Transverse colon (tissue), 4 donors: Measurements from ENCODE around the gene PRODH2. TPM values are rescaled to one million over a fixed set of nuclear protein-coding genes. Genes with fewer than 3 reads are reported as not detected.

Experiments
- DNase-seq: peaks from one replicate; pipeline ENCODE4 v3.0.0-alpha.2; 2019
- H3K27ac ChIP-seq, 4 donors: fragments of 200-600 bp; sonication (generic); 2 replicates each; pipeline ENCODE4 v1.5.1; 2016 to 2018; ENCODE audit warnings: inconsistent platforms in 4 of 4
- H3K27me3 ChIP-seq: fragments of 200-600 bp; sonication (generic); 2 replicates; pipeline ENCODE4 v1.5.1; 2017; ENCODE audit warnings: inconsistent platforms
- H3K36me3 ChIP-seq, 4 donors: fragments of 200-600 bp; sonication (generic); 2 replicates each; pipeline ENCODE4 v1.5.1; 2017 to 2019; ENCODE audit warnings: inconsistent platforms in 4 of 4
- H3K4me1 ChIP-seq, 4 donors: fragments of 200-600 bp; sonication (generic); 2 replicates each; pipeline ENCODE4 v1.5.1; 2017 to 2020; ENCODE audit warnings: inconsistent platforms in 4 of 4
- H3K4me3 ChIP-seq, 4 donors: fragments of 200-600 bp; sonication (generic); 1 replicate in 1 of 4; 2 replicates in 3 of 4; pipeline versions ENCODE4 v1.5.1 to v1.6.1; 2017 to 2019; ENCODE audit warnings: inconsistent platforms in 4 of 4
- H3K9me3 ChIP-seq, 2 donors: fragments of 200-600 bp; sonication (generic); 2 replicates each; pipeline ENCODE4 v1.5.1; 2017 to 2019; ENCODE audit warnings: inconsistent platforms in 2 of 2
- EP300 ChIP-seq: sonication (generic); formaldehyde crosslinking; IDR thresholded peaks from one replicate; pipeline ENCODE4 v1.6.1; 2017; ENCODE audit warnings: antibody characterized with exemption, low read depth
- POLR2A ChIP-seq: fragments of 450-650 bp; IDR thresholded peaks from one replicate; pipeline ENCODE4 v1.6.1; 2016; ENCODE audit warnings: antibody characterized with exemption, mild to moderate bottlenecking, moderate library complexity
- POLR2AphosphoS5 ChIP-seq, 3 donors: sonication (generic); formaldehyde crosslinking; IDR thresholded peaks; one replicate each; pipeline ENCODE4 v1.6.1; 2016; ENCODE audit warnings: antibody characterized with exemption in 3 of 3
- whole genome bisulfite sequencing, 2 donors: methylation state at CpG; one replicate each; pipeline ENCODE4 v1.1.5; 2018; ENCODE audit warnings: low coverage in 1 of 2; 5-methylcytosine and 5-hydroxymethylcytosine counted together
- in situ Hi-C, 4 donors: fragments of 200-750 bp; cut with MboI; loops; one replicate each; pipeline versions ENCODE4 v1.15.0 to v1.15.1; 2017; ENCODE audit warnings: low sequenced_read_pairs in 3 of 4, low pct_ligation_motif_present in 1 of 4, low pct_unique_long_range_greater_than_20kb in 1 of 4
- intact Hi-C: fragments of 100-400 bp; cut with DNase I; formaldehyde crosslinking; loops from one replicate; pipeline ENCODE4 v1.15.1; 2023; ENCODE audit warnings: low total_unique reads
- total RNA-seq, 4 donors: library from RNA; depleted of rRNA; stranded (reverse); fragments of >200 nt; gene quantifications; one replicate each; pipeline ENCODE4 v1.1.0, GENCODE V29; 2016
- TF ChIP-seq, protein P1 (sequence below), 5 experiments: fragments of 200-600 bp in 3 of 5; fragments of 450-650 bp in 2 of 5; sonication (generic) in 3 of 5; IDR thresholded peaks; 1 replicate in 2 of 5; 2 replicates in 3 of 5; pipeline ENCODE4 v1.5.1; 2016 to 2017; ENCODE audit warnings: antibody characterized with exemption in 5 of 5, inconsistent platforms in 3 of 5, mild to moderate bottlenecking in 2 of 5, moderate library complexity in 1 of 5

Gene PRODH2
- total RNA-seq, 4 donors from 2014 or later, result not detected

- H3K27ac ChIP-seq, result no peak overlapping the region
- no peaks in the 10 kb centered on the region for H3K4me1 ChIP-seq
- H3K4me3 ChIP-seq, result no peak overlapping the region
- intact Hi-C loops (no loop called here), in situ Hi-C loops (no loop called here)
- H3K36me3 ChIP-seq, result no peaks in the 10 kb centered on the region
- DNase-seq, result no peak
- H3K27me3 ChIP-seq, result peaks cover 20% of the 10 kb centered on the region
- no peak for TF ChIP-seq POLR2A
- no peak for TF ChIP-seq POLR2AphosphoS5 (IDR thresholded peaks at IDR 0.05)
- TF ChIP-seq EP300, result no peak
- TF ChIP-seq, protein P1, sequence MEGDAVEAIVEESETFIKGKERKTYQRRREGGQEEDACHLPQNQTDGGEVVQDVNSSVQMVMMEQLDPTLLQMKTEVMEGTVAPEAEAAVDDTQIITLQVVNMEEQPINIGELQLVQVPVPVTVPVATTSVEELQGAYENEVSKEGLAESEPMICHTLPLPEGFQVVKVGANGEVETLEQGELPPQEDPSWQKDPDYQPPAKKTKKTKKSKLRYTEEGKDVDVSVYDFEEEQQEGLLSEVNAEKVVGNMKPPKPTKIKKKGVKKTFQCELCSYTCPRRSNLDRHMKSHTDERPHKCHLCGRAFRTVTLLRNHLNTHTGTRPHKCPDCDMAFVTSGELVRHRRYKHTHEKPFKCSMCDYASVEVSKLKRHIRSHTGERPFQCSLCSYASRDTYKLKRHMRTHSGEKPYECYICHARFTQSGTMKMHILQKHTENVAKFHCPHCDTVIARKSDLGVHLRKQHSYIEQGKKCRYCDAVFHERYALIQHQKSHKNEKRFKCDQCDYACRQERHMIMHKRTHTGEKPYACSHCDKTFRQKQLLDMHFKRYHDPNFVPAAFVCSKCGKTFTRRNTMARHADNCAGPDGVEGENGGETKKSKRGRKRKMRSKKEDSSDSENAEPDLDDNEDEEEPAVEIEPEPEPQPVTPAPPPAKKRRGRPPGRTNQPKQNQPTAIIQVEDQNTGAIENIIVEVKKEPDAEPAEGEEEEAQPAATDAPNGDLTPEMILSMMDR (IDR thresholded peaks at IDR 0.05), result no peak
- no peaks in the 10 kb centered on the region for H3K9me3 ChIP-seq
- 82 to 92% methylated on average over 5 to 11 of the region's 11 CpGs for WGBS, 2 donors
Measured at GRCh38 chr19:35813043-35813890, 622 bp upstream of the PRODH2 start.

DNA sequence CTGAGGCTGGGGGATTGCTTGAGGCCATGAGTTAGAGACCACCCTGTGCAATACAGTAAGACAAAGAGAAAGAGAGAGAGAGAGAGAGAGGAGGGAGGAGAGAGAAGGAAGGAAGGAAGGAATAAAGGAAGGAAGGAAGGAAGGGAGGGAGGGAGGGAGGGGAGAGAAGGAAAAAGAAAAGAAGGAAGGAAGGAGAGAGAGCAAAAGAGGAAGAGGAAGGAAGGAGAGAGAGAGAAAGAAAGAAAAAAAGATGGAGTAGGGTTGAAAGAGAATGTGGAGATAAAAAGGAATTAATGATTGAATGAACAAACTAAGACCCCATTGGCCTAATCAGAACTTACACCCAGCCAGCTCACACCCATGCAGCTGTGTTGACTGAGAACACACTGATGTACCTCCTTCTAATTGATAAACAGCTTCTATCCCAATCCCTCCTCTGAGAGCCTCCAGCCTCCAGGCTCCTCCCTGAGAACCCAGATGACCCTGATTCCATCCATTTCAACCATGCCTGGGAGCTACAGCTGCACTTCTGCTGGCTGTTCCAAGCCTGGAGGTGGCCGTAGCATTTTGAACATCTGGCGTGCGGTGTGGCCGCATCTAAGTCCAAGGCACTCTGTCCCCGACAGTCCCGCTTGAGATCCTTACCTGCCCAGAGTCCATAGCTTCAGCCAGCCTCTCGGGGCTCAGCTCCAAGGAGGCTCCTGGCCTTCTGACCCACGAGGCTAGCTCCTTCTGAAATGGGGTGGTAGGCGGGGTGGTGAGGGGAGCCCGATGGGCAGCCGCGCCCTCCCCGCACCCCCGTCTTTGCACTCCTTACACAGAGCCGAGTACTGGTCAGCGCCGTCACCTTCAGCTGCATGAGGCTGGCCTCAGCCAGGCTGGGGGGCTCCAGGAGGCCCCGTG lies 1.1 kb downstream of the PRODH2 start:
- DNase-seq, result no peak
- 40 to 74% methylated on average over 1 to 18 of the region's 18 CpGs for WGBS, 2 donors
- no peaks in the 10 kb centered on the region for H3K9me3 ChIP-seq
- TF ChIP-seq EP300 (no peak), POLR2A (no peak), POLR2AphosphoS5 (IDR thresholded peaks at IDR 0.05) (no peak)
- TF ChIP-seq, protein P1 (IDR thresholded peaks at IDR 0.05), result no peak
- intact Hi-C loops, result no loop called here
- H3K36me3 ChIP-seq, result no peaks in the 10 kb centered on the region
- no peak overlapping the region for H3K27ac ChIP-seq
- in situ Hi-C loops, result no loop called here
- no peak overlapping the region for H3K4me3 ChIP-seq
- peaks cover 10% of the 10 kb centered on the region for H3K27me3 ChIP-seq
- H3K4me1 ChIP-seq, result no peaks in the 10 kb centered on the region

DNA sequence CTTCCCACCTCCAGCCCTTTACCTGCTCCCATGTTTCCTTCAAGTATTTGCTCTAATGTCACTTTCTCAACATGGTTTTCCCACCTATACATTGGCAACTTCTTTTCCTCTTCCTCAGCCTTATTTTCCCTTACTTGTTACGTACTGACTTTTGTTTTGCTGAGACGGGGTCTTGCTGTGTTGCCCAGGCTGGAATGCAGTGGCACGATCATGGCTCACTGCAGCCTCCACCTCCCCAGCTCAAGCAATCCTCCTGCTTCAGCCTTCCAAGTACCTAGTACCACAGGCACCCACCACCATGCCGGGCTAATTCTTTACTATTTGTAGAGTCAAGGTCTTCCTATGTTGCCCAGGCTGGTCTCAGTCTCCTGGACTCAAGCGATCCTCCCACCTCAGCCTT lies 5.0 kb downstream of the PRODH2 start:
- Histone ChIP-seq H3K27me3 (no peaks in the 10 kb centered on the region), H3K36me3 (no peaks in the 10 kb centered on the region), H3K27ac (no peak overlapping the region), H3K9me3 (no peaks in the 10 kb centered on the region), H3K4me1 (no peaks in the 10 kb centered on the region), H3K4me3 (no peak overlapping the region)
- intact Hi-C loops (no loop called here), in situ Hi-C loops (no loop called here)
- DNase-seq, result no peak
- no peak for TF ChIP-seq POLR2AphosphoS5 (IDR thresholded peaks at IDR 0.05)
- TF ChIP-seq, protein P1 (IDR thresholded peaks at IDR 0.05), result no peak
- no peak for TF ChIP-seq POLR2A
- TF ChIP-seq EP300, result no peak
- 81 to 96% methylated on average over 4 to 5 of the region's 5 CpGs for WGBS, 2 donors

DNA sequence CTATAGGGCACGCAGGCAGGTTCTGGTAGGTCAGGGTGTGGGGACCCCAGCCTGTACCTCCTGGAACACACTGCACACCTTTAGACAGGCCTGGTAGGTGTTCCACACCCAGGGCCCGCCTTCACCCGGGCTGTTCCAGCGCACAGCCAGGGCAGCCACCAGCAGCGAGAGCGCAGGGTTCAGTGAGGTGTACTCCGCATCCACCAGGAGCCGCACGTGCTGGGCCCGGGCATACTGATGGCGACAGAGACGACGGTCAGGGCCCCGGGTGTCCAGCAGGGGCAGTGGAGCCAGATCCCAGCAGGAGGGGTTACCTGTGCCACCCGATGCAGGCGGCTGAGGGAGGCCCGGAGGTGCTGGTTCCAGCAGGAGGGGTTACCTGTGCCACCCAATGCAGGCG lies 6.0 kb downstream of the PRODH2 start:
- TF ChIP-seq EP300 (no peak), POLR2AphosphoS5 (IDR thresholded peaks at IDR 0.05) (no peak), POLR2A (no peak)
- TF ChIP-seq, protein P1 (IDR thresholded peaks at IDR 0.05), result no peak
- Histone ChIP-seq H3K36me3 (no peaks in the 10 kb centered on the region), H3K9me3 (no peaks in the 10 kb centered on the region), H3K27ac (no peak overlapping the region), H3K4me1 (no peaks in the 10 kb centered on the region), H3K27me3 (no peaks in the 10 kb centered on the region), H3K4me3 (no peak overlapping the region)
- DNase-seq, result no peak
- intact Hi-C loops, result no loop called here
- 89% methylated on average over 18 of the region's 18 CpGs; no CpG with 5 or more reads in 1 of the 2 donors for WGBS, 2 donors
- in situ Hi-C loops, result no loop called here
